ENCODE measurements around the gene PDE11A.

DNA sequence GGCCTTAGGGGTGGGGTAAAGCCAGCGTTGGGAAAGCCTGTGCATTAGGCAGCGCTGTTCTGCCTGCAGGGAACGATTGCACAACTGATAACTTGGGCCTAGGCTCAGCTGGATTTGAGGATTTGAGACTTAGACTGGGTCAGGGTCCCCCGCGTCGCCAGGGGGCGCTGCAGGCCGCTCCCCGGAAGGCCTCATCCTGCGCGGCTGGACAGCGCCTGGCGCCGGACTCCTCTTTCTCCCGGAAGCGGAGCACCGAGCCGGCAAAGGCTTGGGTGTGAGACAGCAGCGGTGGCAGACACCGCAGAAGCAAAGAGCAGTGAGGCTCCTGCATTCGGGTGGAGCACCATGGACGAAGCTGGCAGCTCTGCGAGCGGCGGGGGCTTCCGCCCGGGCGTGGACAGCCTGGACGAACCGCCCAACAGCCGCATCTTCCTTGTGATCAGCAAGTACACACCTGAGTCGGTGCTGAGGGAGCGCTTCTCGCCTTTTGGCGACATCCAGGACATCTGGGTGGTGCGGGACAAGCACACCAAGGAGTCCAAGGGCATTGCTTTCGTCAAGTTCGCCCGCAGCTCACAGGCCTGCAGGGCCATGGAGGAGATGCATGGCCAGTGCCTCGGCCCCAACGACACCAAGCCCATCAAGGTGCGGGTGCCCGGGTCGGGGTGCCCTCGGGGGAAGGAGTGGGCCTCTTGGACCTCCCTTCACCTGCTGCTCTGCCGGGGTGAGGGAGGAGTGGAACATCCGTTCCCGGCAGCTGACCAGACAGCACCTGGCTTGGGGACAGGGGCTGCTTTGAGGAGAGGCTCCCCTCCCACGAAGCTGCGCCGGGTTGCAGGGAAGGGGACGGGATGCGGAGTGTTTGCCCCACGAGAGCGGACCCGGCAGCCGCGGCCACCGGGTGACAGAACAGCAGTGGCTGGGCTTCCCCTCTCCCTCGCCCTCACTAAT lies 39.9 kb upstream of the PDE11A start, which contains the start of gene RBM45:
- TF ChIP-seq, protein P1, sequence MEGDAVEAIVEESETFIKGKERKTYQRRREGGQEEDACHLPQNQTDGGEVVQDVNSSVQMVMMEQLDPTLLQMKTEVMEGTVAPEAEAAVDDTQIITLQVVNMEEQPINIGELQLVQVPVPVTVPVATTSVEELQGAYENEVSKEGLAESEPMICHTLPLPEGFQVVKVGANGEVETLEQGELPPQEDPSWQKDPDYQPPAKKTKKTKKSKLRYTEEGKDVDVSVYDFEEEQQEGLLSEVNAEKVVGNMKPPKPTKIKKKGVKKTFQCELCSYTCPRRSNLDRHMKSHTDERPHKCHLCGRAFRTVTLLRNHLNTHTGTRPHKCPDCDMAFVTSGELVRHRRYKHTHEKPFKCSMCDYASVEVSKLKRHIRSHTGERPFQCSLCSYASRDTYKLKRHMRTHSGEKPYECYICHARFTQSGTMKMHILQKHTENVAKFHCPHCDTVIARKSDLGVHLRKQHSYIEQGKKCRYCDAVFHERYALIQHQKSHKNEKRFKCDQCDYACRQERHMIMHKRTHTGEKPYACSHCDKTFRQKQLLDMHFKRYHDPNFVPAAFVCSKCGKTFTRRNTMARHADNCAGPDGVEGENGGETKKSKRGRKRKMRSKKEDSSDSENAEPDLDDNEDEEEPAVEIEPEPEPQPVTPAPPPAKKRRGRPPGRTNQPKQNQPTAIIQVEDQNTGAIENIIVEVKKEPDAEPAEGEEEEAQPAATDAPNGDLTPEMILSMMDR (IDR thresholded peaks at IDR 0.05; ENCODE audit: low read depth, low read length, missing input control): peak; percentile 96
- TF ChIP-seq TAF1 (conservative IDR thresholded peaks at IDR 0.05): peak; percentile 80
- TF ChIP-seq MAX (IDR thresholded peaks at IDR 0.05): no peak
- TF ChIP-seq, protein P2, sequence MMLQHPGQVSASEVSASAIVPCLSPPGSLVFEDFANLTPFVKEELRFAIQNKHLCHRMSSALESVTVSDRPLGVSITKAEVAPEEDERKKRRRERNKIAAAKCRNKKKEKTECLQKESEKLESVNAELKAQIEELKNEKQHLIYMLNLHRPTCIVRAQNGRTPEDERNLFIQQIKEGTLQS (IDR thresholded peaks at IDR 0.05): no peak
- TF ChIP-seq, protein P3, sequence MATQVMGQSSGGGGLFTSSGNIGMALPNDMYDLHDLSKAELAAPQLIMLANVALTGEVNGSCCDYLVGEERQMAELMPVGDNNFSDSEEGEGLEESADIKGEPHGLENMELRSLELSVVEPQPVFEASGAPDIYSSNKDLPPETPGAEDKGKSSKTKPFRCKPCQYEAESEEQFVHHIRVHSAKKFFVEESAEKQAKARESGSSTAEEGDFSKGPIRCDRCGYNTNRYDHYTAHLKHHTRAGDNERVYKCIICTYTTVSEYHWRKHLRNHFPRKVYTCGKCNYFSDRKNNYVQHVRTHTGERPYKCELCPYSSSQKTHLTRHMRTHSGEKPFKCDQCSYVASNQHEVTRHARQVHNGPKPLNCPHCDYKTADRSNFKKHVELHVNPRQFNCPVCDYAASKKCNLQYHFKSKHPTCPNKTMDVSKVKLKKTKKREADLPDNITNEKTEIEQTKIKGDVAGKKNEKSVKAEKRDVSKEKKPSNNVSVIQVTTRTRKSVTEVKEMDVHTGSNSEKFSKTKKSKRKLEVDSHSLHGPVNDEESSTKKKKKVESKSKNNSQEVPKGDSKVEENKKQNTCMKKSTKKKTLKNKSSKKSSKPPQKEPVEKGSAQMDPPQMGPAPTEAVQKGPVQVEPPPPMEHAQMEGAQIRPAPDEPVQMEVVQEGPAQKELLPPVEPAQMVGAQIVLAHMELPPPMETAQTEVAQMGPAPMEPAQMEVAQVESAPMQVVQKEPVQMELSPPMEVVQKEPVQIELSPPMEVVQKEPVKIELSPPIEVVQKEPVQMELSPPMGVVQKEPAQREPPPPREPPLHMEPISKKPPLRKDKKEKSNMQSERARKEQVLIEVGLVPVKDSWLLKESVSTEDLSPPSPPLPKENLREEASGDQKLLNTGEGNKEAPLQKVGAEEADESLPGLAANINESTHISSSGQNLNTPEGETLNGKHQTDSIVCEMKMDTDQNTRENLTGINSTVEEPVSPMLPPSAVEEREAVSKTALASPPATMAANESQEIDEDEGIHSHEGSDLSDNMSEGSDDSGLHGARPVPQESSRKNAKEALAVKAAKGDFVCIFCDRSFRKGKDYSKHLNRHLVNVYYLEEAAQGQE (IDR thresholded peaks at IDR 0.05): peak; percentile 97
- TF ChIP-seq GABPA (IDR thresholded peaks at IDR 0.05 in 1 of 2, conservative IDR thresholded peaks at IDR 0.05 in 1 of 2): peak; percentile 29 to 90
- peak; percentile 82 to 94 for TF ChIP-seq RAD21 (IDR thresholded peaks at IDR 0.05)
- TF ChIP-seq SP1 (IDR thresholded peaks at IDR 0.05): peak; percentile 58
- no peak for TF ChIP-seq EGR1 (IDR thresholded peaks at IDR 0.05; ENCODE audit: low read depth in 2 of 2)
- TF ChIP-seq HNF4A (conservative IDR thresholded peaks at IDR 0.05): peak; percentile 12 to 50
